HCT116 (cell line): ENCODE measurements around the gene NR1I3. TPM values are rescaled to one million over a fixed set of nuclear protein-coding genes. Genes with fewer than 3 reads are reported as not detected.

ENCODE experiments used
- ATAC-seq: fragments of 200-7000 bp; cut with Tn5 transposase; 2 replicates; pipeline ENCODE4 v1.9.1; 2020; ENCODE audit warnings: mild to moderate bottlenecking, moderate library complexity
- BruUV-seq: library from RNA; stranded (reverse); fragments of 400-500 nt; replicated peaks from 2 replicates; lab custom pipeline; 2021; lab: Mats Ljungman, UMichigan
- CTCF ChIA-PET: fragments of 300-600 bp; sonication (Branson Sonifier 250); formaldehyde crosslinking; loops from one replicate; lab custom pipeline; 2021; ENCODE audit warnings: antibody characterized with exemption; lab: Charles Lee
- POLR2A ChIA-PET: fragments of 300-600, 350-600 bp; sonication (Branson Sonifier 250); formaldehyde crosslinking; loops from one replicate; lab custom pipeline; 2021; ENCODE audit warnings: antibody characterized with exemption; lab: Charles Lee
- RAD21 ChIA-PET, 2 experiments: fragments of 300-600 bp; sonication (Branson Sonifier 250); formaldehyde crosslinking; loops; one replicate each; lab custom pipeline; 2023; ENCODE audit warnings: low total read pairs in 2 of 2; ENCODE audit not compliant: uncharacterized antibody in 2 of 2, unreplicated experiment in 2 of 2, low non-redundant PET in 1 of 2; lab: Charles Lee
- DNase-seq: peaks from one replicate; pipeline ENCODE4 v3.0.0-alpha.2; 2010; ENCODE audit warnings: low read depth, low spot score
- H2AFZ ChIP-seq: fragments of 200-600 bp; shearing (Covaris generic), sonication (generic); 2 replicates; pipeline ENCODE4 v1.6.1; 2017; ENCODE audit warnings: low read depth, mixed run types, mixed read lengths, antibody characterized with exemption, low read length; ENCODE audit not compliant: poor library complexity, severe bottlenecking
- H3K27ac ChIP-seq: 2 replicates; pipeline ENCODE4 v1.5.1; 2012; ENCODE audit warnings: low read depth, low read length
- H3K27me3 ChIP-seq: fragments of 200-600 bp; sonication (generic); 2 replicates; pipeline ENCODE4 v1.6.1; 2016; ENCODE audit warnings: mixed run types, low read length, mixed read lengths; ENCODE audit not compliant: insufficient read depth
- H3K36me3 ChIP-seq, 2 experiments: fragments of 200-500 bp in 1 of 2; fragments of 200-600 bp in 1 of 2; sonication (Bioruptor generic) in 1 of 2; sonication (generic) in 1 of 2; 2 replicates each; pipeline versions ENCODE4 v1.5.1 to v1.6.1; 2014 to 2016; ENCODE audit warnings: low read length in 2 of 2, inconsistent platforms in 1 of 2, mixed read lengths in 1 of 2, mixed run types in 1 of 2; ENCODE audit not compliant: insufficient read depth in 2 of 2, control insufficient read depth in 1 of 2
- H3K4me1 ChIP-seq, 2 experiments: fragments of 200-600 bp in 1 of 2; sonication (generic) in 1 of 2; 2 replicates each; pipeline versions ENCODE4 v1.5.1 to v1.6.1; 2012 to 2017; ENCODE audit warnings: low read length in 2 of 2, inconsistent platforms in 1 of 2, mild to moderate bottlenecking in 1 of 2, mixed read lengths in 1 of 2, mixed run types in 1 of 2, moderate library complexity in 1 of 2; ENCODE audit not compliant: insufficient read depth in 2 of 2, control insufficient read depth in 1 of 2
- H3K4me2 ChIP-seq: fragments of 200-600 bp; sonication (generic); 2 replicates; pipeline ENCODE4 v1.6.1; 2017; ENCODE audit warnings: mixed run types, low read length, mixed read lengths
- H3K4me3 ChIP-seq, 2 experiments: fragments of 200-600 bp in 1 of 2; sonication (generic) in 1 of 2; replicated peaks in 1 of 2; 2 replicates each; pipeline ENCODE4 v1.5.1; 2011 to 2016; ENCODE audit warnings: low read length in 2 of 2, control low read depth in 1 of 2, low read depth in 1 of 2, mild to moderate bottlenecking in 1 of 2, mixed read lengths in 1 of 2, mixed run types in 1 of 2
- H3K79me2 ChIP-seq: fragments of 200-600 bp; sonication (generic); 2 replicates; pipeline ENCODE4 v1.6.1; 2017; ENCODE audit warnings: mild to moderate bottlenecking, mixed run types, low read length, moderate library complexity, mixed read lengths; ENCODE audit not compliant: insufficient read depth
- H3K9ac ChIP-seq: fragments of 200-600 bp; sonication (generic); 2 replicates; pipeline ENCODE4 v1.6.1; 2016; ENCODE audit warnings: low read length, mixed read lengths
- H3K9me2 ChIP-seq: fragments of 200-600 bp; sonication (generic), shearing (Covaris generic); 2 replicates; pipeline ENCODE4 v1.6.1; 2017; ENCODE audit warnings: mixed run types, mild to moderate bottlenecking, moderate library complexity; ENCODE audit not compliant: insufficient read depth
- H3K9me3 ChIP-seq, 2 experiments: fragments of 200-500 bp in 1 of 2; fragments of 200-600 bp in 1 of 2; sonication (Bioruptor generic) in 1 of 2; sonication (generic) in 1 of 2; 2 replicates each; pipeline ENCODE4 v1.6.1; 2014 to 2017; ENCODE audit warnings: low read length in 2 of 2, mixed read lengths in 2 of 2, inconsistent platforms in 1 of 2, low read depth in 1 of 2, mild to moderate bottlenecking in 1 of 2, mixed run types in 1 of 2, moderate library complexity in 1 of 2; ENCODE audit not compliant: control insufficient read depth in 1 of 2, insufficient read depth in 1 of 2
- H4K20me1 ChIP-seq: fragments of 200-600 bp; sonication (generic), shearing (Covaris generic); 2 replicates; pipeline ENCODE4 v1.6.1; 2017; ENCODE audit warnings: mixed run types, mild to moderate bottlenecking, moderate library complexity; ENCODE audit not compliant: insufficient read depth
- ATF3 ChIP-seq: IDR thresholded peaks from 2 replicates; pipeline ENCODE4 v1.6.1; 2012
- CBX3 ChIP-seq: IDR thresholded peaks from 2 replicates; pipeline ENCODE4 v1.6.1; 2012; ENCODE audit warnings: low read depth
- EGR1 ChIP-seq: IDR thresholded peaks from 2 replicates; pipeline ENCODE4 v1.6.1; 2012; ENCODE audit warnings: low read depth
- EZH2 ChIP-seq: fragments of 200-600 bp; sonication (generic); IDR thresholded peaks from 2 replicates; pipeline ENCODE4 v1.6.1; 2017; ENCODE audit warnings: antibody characterized with exemption, mixed run types
- EZH2phosphoT487 ChIP-seq: fragments of 200-600 bp; IDR thresholded peaks from 2 replicates; pipeline ENCODE4 v1.6.1; 2018; ENCODE audit warnings: antibody characterized with exemption, borderline replicate concordance
- JUND ChIP-seq: IDR thresholded peaks from 2 replicates; pipeline ENCODE4 v1.6.1; 2012
- MAX ChIP-seq: IDR thresholded peaks from 2 replicates; pipeline ENCODE4 v1.6.1; 2012
- POLR2A ChIP-seq: IDR thresholded peaks from 2 replicates; pipeline ENCODE4 v1.7.0; 2011; ENCODE audit warnings: borderline replicate concordance; ENCODE audit not compliant: insufficient read depth, insufficient read length; ENCODE audit errors: extremely low read depth
- POLR2AphosphoS5 ChIP-seq: IDR thresholded peaks from 2 replicates; pipeline ENCODE4 v1.6.1; 2011; ENCODE audit warnings: mild to moderate bottlenecking, low read depth, low read length, moderate library complexity
- SIN3A ChIP-seq: IDR thresholded peaks from 2 replicates; pipeline ENCODE4 v1.6.1; 2012; ENCODE audit warnings: low read depth
- TCF7L2 ChIP-seq: IDR thresholded peaks from 2 replicates; pipeline ENCODE4 v1.7.0; 2011; ENCODE audit warnings: borderline replicate concordance, inconsistent platforms; ENCODE audit not compliant: insufficient read depth, insufficient read length; ENCODE audit errors: extremely low read depth
- ZBTB33 ChIP-seq: IDR thresholded peaks from 2 replicates; pipeline ENCODE4 v1.6.1; 2011; ENCODE audit warnings: mild to moderate bottlenecking, low read length, moderate library complexity; ENCODE audit not compliant: insufficient replicate concordance; ENCODE audit errors: extremely low read depth
- ZNF274 ChIP-seq: fragments of 200-500 bp; sonication (Bioruptor generic); IDR thresholded peaks from 2 replicates; pipeline ENCODE4 v1.6.1; 2014; ENCODE audit warnings: mild to moderate bottlenecking, low read depth, low read length, inconsistent platforms
- intact Hi-C: fragments of 100-400 bp; cut with micrococcal nuclease; formaldehyde crosslinking; loops from 2 replicates; pipeline ENCODE4 v1.10.0; 2022
- total RNA-seq: library from RNA; stranded (reverse); gene quantifications from one replicate; pipeline ENCODE4 v1.2.1, GENCODE V29; 2021; ENCODE audit not compliant: unreplicated experiment

NR1I3 gene
- total RNA-seq, 1 experiment from 2014 or later = not detected

GRCh38 chr1:161282991-161283390 lies 45.0 kb upstream of the NR1I3 start:
- Histone ChIP-seq H3K4me2 (no peak overlapping the region), H4K20me1 (no peaks in the 10 kb centered on the region), H3K27ac (no peak overlapping the region), H3K79me2 (no peaks in the 10 kb centered on the region), H3K4me1 (no peaks in the 10 kb centered on the region), H3K9me3 (no peaks in the 10 kb centered on the region), H3K9ac (no peak overlapping the region), H3K36me3 (no peaks in the 10 kb centered on the region), H3K4me3 (no peak overlapping the region), H3K27me3 (peaks cover 23% of the 10 kb centered on the region; the same call in 1 of the 2 replicates), H2AFZ (no peak overlapping the region), H3K9me2 (no peaks in the 10 kb centered on the region)
- no TSS peak for BruUV-seq
- ATAC-seq = no peak
- ChIA-PET RAD21 (no interaction called here), CTCF (interaction anchor here (1.0 kb wide), 1 partner anchor 8 kb away, joined by 5 read pairs; no protein-coding TSS in a partner anchor), POLR2A (no interaction called here)
- TF ChIP-seq ZBTB33 = no peak
- no peak for DNase-seq
- intact Hi-C loops = no loop called here

- BruUV-seq = no TSS peak
- intact Hi-C loops = no loop called here
- no peak for ATAC-seq
- no peak for TF ChIP-seq ZNF274
- TF ChIP-seq TCF7L2 = no peak
- TF ChIP-seq CBX3 = no peak
- no peak for TF ChIP-seq ZBTB33
- TF ChIP-seq EGR1 = no peak
- no peak for TF ChIP-seq POLR2A
- no peak for TF ChIP-seq MAX
- TF ChIP-seq EZH2phosphoT487 = no peak
- TF ChIP-seq POLR2AphosphoS5 = no peak
- no peak for TF ChIP-seq EZH2
- no peak for TF ChIP-seq ATF3
- TF ChIP-seq SIN3A = no peak
- TF ChIP-seq JUND = no peak
These were observed 36.9 kb upstream of the NR1I3 start for GRCh38 chr1:161274874-161275273.

More at GRCh38 chr1:161274874-161275273, 36.9 kb upstream of the NR1I3 start:
- Histone ChIP-seq H4K20me1 (no peaks in the 10 kb centered on the region), H3K4me3 (no peak overlapping the region), H3K36me3 (no peaks in the 10 kb centered on the region), H3K4me1 (no peaks in the 10 kb centered on the region), H3K9me3 (no peaks in the 10 kb centered on the region), H3K27me3 (0 out of 2 replicates have a peak, but pooled peaks cover 6% of the 10 kb centered on the region), H3K79me2 (no peaks in the 10 kb centered on the region), H2AFZ (no peak overlapping the region), H3K4me2 (no peak overlapping the region), H3K27ac (no peak overlapping the region), H3K9ac (no peak overlapping the region), H3K9me2 (no peaks in the 10 kb centered on the region)
- RAD21 ChIA-PET = no interaction called here
- DNase-seq = no peak
- CTCF ChIA-PET = interaction anchor here (1.0 kb wide), 1 partner anchor 16 kb away, joined by 3 read pairs; no protein-coding TSS in a partner anchor
- POLR2A ChIA-PET = no interaction called here
